Hypothalamus (tissue), 51 donors: ENCODE data around the gene IGSF1.
"Not testable (repeated sequence)": the region's sequence is repeated elsewhere in the genome, so short reads cannot be mapped to it uniquely, and the experiment has no call there.

Experiments used
- DNase-seq, 51 donors: peaks; one replicate each; lab custom pipeline; 2025; lab: John Stamatoyannopoulos, UW

The IGSF1 gene

GRCh38 chrX:131271274-131271673, 17.8 kb downstream of the IGSF1 start:
- no peak for DNase-seq

GRCh38 chrX:131270080-131270479, 19.0 kb downstream of the IGSF1 start:
- DNase-seq = no peak

GRCh38 chrX:131264665-131265064, 24.4 kb downstream of the IGSF1 start:
- DNase-seq = peak in 3 of 51 donors; percentile 1 to 7 (median 1)

GRCh38 chrX:131264053-131264452, 25.1 kb downstream of the IGSF1 start:
- DNase-seq = no peak

GRCh38 chrX:131262738-131263679, 26.1 kb downstream of the IGSF1 start:
- peak in 1 of 51 donors; percentile 1 for DNase-seq

- DNase-seq = no peak
Observed at GRCh38 chrX:131262200-131262599, 26.9 kb downstream of the IGSF1 start.

- DNase-seq = no peak
Observed at GRCh38 chrX:131257367-131257766, 31.7 kb downstream of the IGSF1 start.

- DNase-seq = not testable (repeated sequence)
Observed at GRCh38 chrX:131250984-131251738, 37.9 kb downstream of the IGSF1 start.

- peak in 1 of 51 donors; percentile 0 for DNase-seq
Observed at GRCh38 chrX:131239057-131239456, 50.0 kb downstream of the IGSF1 start.

- no peak for DNase-seq
Observed at GRCh38 chrX:131237363-131237762, 51.7 kb downstream of the IGSF1 start.

GRCh38 chrX:131235768-131236545, 53.1 kb downstream of the IGSF1 start:
- no peak for DNase-seq

- DNase-seq = no peak
Observed at GRCh38 chrX:131227608-131228007, 61.5 kb downstream of the IGSF1 start.

- no peak for DNase-seq
Observed at GRCh38 chrX:131226591-131226990, 62.5 kb downstream of the IGSF1 start.

- DNase-seq = no peak
Observed at GRCh38 chrX:131225078-131225477, 64.0 kb downstream of the IGSF1 start.
